NCI-H345 (cell line): ENCODE data around the gene PRRX2.
"Not testable (repeated sequence)": the region's sequence is repeated elsewhere in the genome, so short reads cannot be mapped to it uniquely, and the experiment has no call there.

ENCODE experiments used
- DNase-seq: peaks from one replicate; lab custom pipeline; 2025; lab: John Stamatoyannopoulos, UW

PRRX2 gene

GRCh38 chr9:129735546-129735945, 70.1 kb downstream of the PRRX2 start:
- no peak for DNase-seq

- DNase-seq = no peak
Observed at GRCh38 chr9:129736334-129736733, 70.9 kb downstream of the PRRX2 start.

DNA sequence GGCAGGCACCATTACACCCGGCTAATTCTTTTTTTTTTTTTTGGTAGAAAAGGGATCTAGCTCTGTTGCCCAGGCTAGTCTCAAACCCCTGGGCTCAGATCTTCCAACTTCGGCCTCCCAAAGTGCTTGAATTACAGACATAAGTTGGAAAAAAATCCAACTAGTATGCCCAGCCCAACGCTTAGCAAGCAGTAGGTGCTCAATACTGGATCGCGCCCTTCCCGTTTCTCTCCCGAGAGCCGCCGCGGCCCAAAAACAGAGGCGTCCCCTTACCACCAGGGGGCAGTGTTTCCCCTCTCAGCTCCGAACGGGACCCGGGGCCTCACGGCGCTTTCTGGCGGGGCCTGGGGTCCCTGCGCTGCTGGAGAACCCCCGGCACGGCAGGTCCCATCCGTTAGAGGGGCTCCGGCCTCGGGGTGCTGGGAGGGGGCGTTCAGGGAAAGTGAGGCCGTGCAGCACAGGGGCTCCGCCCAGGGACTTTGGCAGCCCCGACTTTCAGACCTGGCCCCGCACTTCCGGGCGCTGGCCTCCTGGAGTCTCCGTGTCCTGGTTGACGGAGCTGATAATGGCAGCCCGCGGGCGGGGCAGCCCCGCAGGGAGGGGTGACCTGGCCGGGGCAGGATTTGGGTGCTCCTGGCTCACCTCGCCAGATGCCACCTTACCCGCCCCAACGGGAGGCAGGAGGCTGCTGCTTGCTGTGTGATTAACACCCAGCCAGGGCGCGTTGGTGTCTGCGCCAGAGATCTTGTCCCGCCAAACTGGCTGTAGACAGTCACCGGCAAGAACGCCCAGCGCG, 72.2 kb downstream of the PRRX2 start:
- peak; percentile 83 for DNase-seq

DNA sequence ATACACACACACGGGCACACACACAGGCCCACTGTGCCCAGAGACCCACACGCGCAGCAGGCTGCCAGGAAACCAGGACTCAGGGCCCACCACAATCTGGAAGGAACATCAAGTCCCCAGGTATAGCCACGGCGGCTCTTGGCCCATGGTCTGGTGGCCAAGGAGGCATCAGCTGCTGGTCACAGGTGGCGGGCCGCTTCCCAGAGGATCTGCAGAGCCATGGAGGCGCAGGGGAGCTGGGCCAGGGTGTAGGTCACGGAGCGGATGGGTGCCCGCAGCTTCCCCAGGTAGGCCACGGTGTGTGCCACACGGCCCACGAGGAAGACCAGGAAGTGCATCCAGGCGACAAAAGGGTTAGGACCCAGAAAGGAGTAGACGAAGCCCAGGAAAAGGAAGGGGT, 74.0 kb downstream of the PRRX2 start:
- no peak for DNase-seq

DNA sequence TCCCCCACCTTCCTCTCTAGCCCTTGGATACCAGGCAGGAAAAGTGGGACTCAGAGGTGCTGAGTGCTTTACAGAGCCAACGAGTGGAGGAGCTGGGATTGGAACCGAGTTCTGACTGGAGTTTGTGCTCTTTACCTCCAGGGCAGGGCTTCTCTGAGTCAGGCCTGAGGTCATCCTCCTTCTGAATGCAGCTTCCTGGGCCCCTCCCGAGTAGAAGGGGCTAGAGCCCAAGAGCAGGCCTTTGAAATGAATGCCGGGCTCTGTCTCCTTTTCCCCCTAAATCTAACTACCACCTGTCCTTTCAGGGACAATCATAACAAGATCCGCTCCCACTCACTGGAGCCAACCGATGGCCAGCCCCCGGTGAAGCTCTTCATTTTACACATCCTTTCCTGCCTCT, 74.7 kb downstream of the PRRX2 start:
- DNase-seq = no peak

- no peak for DNase-seq
Observed at GRCh38 chr9:129740666-129741464, 75.4 kb downstream of the PRRX2 start.

- DNase-seq = no peak
Observed at GRCh38 chr9:129745200-129745599, 79.8 kb downstream of the PRRX2 start.

DNA sequence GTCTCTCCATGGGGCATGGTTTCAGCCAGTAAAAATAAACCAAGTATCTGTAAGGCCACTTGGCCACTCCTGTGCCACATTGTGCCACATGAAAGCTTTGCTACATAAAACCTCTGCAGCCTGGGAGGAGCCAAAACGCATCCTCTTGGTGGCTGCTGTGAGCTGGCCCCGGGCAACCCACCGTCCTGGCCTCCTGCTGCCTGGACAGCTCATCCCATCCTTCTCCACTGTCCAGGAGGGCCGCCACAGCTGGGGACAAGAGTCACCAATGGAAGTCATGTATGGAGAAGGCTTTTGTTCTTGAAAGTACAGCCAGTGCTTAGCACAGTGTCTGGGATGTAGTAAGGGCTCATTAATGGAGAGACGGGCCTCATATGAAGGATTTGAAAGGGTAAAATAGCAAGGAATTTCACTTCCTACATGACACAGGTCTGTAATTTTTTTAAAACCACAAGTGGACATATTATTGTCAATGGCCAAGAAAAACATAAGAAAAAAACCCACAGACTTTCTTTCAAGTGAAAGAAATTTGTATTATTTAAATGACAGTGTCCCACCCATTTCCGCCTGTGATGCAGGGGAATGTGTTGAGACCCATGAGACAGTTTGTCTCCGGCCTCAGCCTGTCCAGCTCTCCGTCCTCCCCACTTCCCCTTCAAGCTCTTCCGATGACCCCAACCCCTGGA, 80.8 kb downstream of the PRRX2 start:
- DNase-seq = no peak

- DNase-seq = no peak
Observed at GRCh38 chr9:129748249-129748648, 82.8 kb downstream of the PRRX2 start.

DNA sequence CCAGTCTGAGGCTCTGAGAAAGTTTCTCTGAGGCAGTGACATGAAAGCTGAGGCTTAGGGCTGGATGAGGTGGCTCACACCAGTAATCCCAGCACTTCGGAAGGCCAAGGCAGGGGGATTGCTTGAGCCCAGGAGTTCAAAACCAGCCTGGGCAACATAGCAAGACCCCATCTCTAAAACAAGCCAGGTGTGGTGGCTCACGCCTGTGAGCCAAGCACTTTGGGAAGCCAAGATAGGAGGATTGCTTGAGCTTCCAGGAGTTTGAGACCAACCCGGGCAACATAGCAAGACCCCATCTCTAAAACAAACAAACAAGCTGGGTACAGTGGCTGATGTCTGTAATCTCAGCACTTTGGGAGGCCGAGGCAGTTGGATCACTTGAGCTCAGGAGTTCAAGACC, 83.6 kb downstream of the PRRX2 start:
- DNase-seq = not testable (repeated sequence)

- no peak for DNase-seq
Observed at GRCh38 chr9:129749575-129749974, 84.1 kb downstream of the PRRX2 start.

GRCh38 chr9:129750013-129750638, 84.7 kb downstream of the PRRX2 start:
- no peak for DNase-seq

GRCh38 chr9:129751841-129752801, 86.7 kb downstream of the PRRX2 start:
- DNase-seq = peak; percentile 89

GRCh38 chr9:129752900-129753729, 87.7 kb downstream of the PRRX2 start, which contains the start of gene PTGES:
PTGES (minus strand) TSS chr9:129753042; CDS start chr9:129753012, 30 bp downstream.
- DNase-seq = peak; percentile 20

DNA sequence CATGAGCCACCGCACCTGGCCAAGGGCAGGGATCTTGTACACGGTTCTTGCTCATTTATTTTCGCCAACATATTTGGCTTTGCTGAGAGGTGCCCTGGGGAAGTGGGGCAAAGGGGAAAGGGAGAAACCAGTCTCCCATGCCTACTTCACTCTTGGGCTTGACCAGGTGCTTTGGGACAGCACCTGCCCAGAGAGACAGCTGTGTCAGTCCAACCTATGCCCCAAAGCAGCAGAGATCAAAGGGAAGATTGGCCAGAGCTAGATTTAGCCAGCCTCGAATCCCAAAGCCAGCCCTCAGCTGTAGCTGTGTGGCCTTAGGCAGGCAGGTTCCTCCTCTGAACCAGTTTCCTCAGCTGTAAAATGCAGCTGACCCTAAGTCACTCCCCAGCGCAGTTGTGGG, 89.7 kb downstream of the PRRX2 start:
- no peak for DNase-seq

GRCh38 chr9:129756191-129756590, 90.7 kb downstream of the PRRX2 start:
- DNase-seq = no peak

DNA sequence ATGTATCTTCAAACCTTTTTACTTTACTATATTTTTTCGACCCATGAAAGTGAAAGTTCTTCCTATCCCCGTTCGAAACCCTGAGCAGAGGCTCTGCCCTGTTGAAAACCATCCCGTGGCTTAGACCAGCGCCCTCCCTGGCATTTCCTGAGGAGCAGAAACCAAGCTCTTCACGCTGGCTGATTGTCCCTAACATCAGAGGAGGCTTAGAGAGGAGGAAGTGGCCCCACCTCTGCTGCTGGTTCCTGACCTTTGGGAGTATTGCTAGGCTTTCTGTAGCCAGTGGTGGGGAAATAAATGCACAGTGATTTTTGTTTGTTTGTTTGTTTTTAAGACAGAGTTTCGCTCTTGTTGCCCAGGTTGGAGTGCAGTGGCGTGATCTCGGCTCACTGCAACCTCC, 91.6 kb downstream of the PRRX2 start:
- DNase-seq = no peak

DNA sequence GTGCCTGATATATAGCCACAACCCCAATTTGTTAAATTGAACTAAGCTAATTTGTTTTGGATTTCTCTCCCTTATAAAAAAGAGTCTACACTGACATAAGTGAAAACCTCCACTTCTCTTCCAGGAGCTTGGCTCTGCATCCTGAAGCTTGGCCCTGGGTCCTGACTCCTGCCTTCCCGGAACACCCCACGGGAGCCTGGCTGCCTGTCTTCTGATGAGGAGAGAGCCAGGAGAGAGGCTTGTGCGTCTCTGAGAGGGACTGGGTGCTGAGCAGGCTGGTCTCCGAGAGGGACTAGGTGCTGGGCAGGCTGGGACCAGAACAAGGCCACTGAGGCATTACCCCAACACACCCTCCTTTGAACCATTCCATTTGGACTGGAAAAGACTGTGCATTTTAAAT, 93.9 kb downstream of the PRRX2 start:
- no peak for DNase-seq

- DNase-seq = no peak
Observed at GRCh38 chr9:129759804-129760502, 94.5 kb downstream of the PRRX2 start.
